Uterus (tissue), 4 donors: ENCODE results near the gene MBTD1. TPM values are rescaled to one million over a fixed set of nuclear protein-coding genes. Genes with fewer than 3 reads are reported as not detected.

ENCODE experiments used
- DNase-seq, 2 donors: peaks; one replicate each; pipeline ENCODE4 v3.0.0-alpha.2; 2019 to 2020
- H3K27ac ChIP-seq, 2 donors: fragments of 200-600 bp; sonication (generic); 1 replicate in 1 of 2; 2 replicates in 1 of 2; pipeline ENCODE4 v1.5.1; 2016 to 2018
- H3K27me3 ChIP-seq, 2 donors: fragments of 200-600 bp; sonication (generic); one replicate each; pipeline ENCODE4 v1.5.1; 2018 to 2019; ENCODE audit warnings: control low read depth in 1 of 2
- H3K36me3 ChIP-seq, 2 donors: fragments of 200-600 bp; sonication (generic); one replicate each; pipeline ENCODE4 v1.5.1; 2019; ENCODE audit warnings: control low read depth in 1 of 2
- H3K4me1 ChIP-seq, 2 donors: fragments of 200-600 bp; sonication (generic); one replicate each; pipeline ENCODE4 v1.5.1; 2018 to 2019; ENCODE audit warnings: control low read depth in 1 of 2
- H3K4me3 ChIP-seq, 2 donors: fragments of 200-600 bp; sonication (generic); 1 replicate in 1 of 2; 2 replicates in 1 of 2; pipeline ENCODE4 v1.5.1; 2018 to 2019; ENCODE audit warnings: mild to moderate bottlenecking in 1 of 2
- H3K9me3 ChIP-seq, 2 donors: fragments of 200-600 bp; sonication (generic); one replicate each; pipeline ENCODE4 v1.5.1; 2019; ENCODE audit warnings: control low read depth in 1 of 2
- POLR2A ChIP-seq, 2 donors: fragments of 450-650 bp; IDR thresholded peaks; one replicate each; pipeline ENCODE4 v1.6.1; 2016; ENCODE audit warnings: antibody characterized with exemption in 2 of 2, mild to moderate bottlenecking in 1 of 2, moderate library complexity in 1 of 2
- intact Hi-C: fragments of 100-400 bp; cut with DNase I; formaldehyde crosslinking; loops from one replicate; pipeline ENCODE4 v1.15.1; 2023; ENCODE audit warnings: low total_unique reads
- total RNA-seq, 4 donors: library from RNA; depleted of rRNA in 3 of 4; stranded (reverse); fragments of >200 nt in 3 of 4; gene quantifications; one replicate each; pipeline versions ENCODE4 v1.1.0 to v1.2.4, GENCODE V29; 2014 to 2023
- TF ChIP-seq, protein P1 (sequence below), 4 experiments: fragments of 200-600 bp in 2 of 4; fragments of 450-650 bp in 2 of 4; sonication (generic) in 2 of 4; IDR thresholded peaks; one replicate each; pipeline ENCODE4 v1.5.1; 2016 to 2019; ENCODE audit warnings: antibody characterized with exemption in 4 of 4, mild to moderate bottlenecking in 2 of 4, moderate library complexity in 1 of 4
- donor health status: DM: yes; HTN: yes; CAD: no.

The MBTD1 gene
- total RNA-seq, 4 donors from 2014 or later = 13.6 to 60.9 (median 30.5) TPM

DNA sequence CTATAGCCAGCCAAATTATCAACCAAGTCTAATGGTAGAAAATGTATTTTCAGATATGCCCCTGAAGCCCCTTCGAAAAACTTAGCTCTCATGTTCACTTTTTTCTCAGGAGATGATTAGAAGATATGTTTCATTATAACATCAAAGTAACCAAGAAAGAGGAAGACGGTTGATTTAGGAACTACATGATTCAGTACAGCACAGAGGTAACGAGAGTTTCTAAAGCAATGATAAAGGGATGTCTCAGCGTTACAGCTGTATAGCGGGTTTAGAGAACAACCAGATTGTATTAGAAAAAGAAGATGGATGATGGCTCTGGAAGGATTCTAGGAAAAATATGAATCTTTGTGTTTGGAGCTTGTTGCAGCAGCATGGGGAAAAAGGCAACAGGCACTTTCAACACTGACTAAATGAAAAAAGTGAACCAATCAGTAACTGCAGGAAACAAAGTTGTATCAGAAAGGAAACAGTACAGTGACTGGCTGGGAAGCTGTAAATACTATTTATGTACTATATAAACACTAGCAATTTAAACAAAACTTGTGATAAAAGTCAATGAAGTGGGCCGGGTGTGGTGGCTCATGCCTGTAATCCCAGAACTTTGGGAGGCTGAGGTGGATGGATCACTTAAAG lies 21.5 kb downstream of the MBTD1 start:
- H3K36me3 ChIP-seq = no peaks in the 10 kb centered on the region
- intact Hi-C loops = no loop called here
- H3K27me3 ChIP-seq = no peaks in the 10 kb centered on the region
- no peak for DNase-seq
- H3K4me3 ChIP-seq = no peak overlapping the region
- H3K27ac ChIP-seq = no peak overlapping the region
- H3K4me1 ChIP-seq = no peaks in the 10 kb centered on the region
- TF ChIP-seq, protein P1, sequence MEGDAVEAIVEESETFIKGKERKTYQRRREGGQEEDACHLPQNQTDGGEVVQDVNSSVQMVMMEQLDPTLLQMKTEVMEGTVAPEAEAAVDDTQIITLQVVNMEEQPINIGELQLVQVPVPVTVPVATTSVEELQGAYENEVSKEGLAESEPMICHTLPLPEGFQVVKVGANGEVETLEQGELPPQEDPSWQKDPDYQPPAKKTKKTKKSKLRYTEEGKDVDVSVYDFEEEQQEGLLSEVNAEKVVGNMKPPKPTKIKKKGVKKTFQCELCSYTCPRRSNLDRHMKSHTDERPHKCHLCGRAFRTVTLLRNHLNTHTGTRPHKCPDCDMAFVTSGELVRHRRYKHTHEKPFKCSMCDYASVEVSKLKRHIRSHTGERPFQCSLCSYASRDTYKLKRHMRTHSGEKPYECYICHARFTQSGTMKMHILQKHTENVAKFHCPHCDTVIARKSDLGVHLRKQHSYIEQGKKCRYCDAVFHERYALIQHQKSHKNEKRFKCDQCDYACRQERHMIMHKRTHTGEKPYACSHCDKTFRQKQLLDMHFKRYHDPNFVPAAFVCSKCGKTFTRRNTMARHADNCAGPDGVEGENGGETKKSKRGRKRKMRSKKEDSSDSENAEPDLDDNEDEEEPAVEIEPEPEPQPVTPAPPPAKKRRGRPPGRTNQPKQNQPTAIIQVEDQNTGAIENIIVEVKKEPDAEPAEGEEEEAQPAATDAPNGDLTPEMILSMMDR (IDR thresholded peaks at IDR 0.05) = no peak
- no peak for TF ChIP-seq POLR2A (IDR thresholded peaks at IDR 0.05)
- no peaks in the 10 kb centered on the region for H3K9me3 ChIP-seq

DNA sequence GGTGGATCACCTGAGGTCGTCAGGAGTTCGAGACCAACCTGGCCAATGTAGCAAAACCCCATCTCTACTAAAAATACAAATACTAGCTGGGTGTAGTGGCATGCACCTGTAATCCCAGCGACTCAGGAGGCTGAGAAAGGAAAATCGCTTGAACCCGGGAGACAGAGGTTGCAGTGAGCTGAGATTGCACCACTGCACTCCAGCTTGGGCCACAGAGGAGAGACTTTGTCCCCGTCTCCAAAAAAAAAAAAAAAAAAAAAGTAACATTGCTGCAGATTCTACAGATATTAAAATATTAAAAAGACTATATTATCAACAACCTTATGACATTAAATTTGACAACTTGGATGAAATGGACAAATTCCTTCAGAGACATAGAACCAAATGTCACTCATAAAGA lies 25.7 kb downstream of the MBTD1 start:
- intact Hi-C loops = no loop called here
- Histone ChIP-seq H3K4me3 (no peak overlapping the region), H3K36me3 (no peaks in the 10 kb centered on the region), H3K27ac (no peak overlapping the region), H3K4me1 (no peaks in the 10 kb centered on the region), H3K9me3 (no peaks in the 10 kb centered on the region), H3K27me3 (no peaks in the 10 kb centered on the region)
- DNase-seq = no peak
- no peak for TF ChIP-seq POLR2A (IDR thresholded peaks at IDR 0.05)
- TF ChIP-seq, protein P1 (IDR thresholded peaks at IDR 0.05) = no peak

- TF ChIP-seq POLR2A (IDR thresholded peaks at IDR 0.05) = no peak
- TF ChIP-seq, protein P1 (IDR thresholded peaks at IDR 0.05) = no peak
- Histone ChIP-seq H3K27me3 (no peaks in the 10 kb centered on the region), H3K36me3 (no peaks in the 10 kb centered on the region), H3K4me3 (no peak overlapping the region), H3K9me3 (no peaks in the 10 kb centered on the region), H3K4me1 (no peaks in the 10 kb centered on the region), H3K27ac (no peak overlapping the region)
- intact Hi-C loops = no loop called here
- DNase-seq = no peak
Observed at GRCh38 chr17:51231999-51232398, 27.9 kb downstream of the MBTD1 start.

DNA sequence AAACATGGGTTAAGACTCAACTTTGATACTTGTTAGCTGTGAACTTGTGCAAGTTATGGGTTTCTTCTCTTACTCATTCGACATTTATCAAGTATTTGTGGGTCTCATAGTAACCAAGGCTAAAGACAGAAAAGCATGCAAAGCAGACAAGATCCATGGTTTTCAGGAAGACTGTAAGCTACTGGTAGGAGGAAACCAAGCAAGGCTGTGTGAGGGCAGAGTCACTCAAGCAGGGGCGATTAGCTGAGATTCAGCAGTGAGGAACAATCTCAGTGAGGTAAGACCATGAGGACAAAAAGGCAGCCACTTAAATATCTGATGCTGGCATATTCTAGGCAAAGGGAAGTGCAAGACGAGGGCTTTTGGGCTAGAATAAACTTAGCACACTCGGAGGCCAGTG lies 29.5 kb downstream of the MBTD1 start:
- Histone ChIP-seq H3K4me1 (no peaks in the 10 kb centered on the region), H3K36me3 (no peaks in the 10 kb centered on the region), H3K27ac (no peak overlapping the region), H3K27me3 (no peaks in the 10 kb centered on the region), H3K9me3 (no peaks in the 10 kb centered on the region), H3K4me3 (no peak overlapping the region)
- no peak for TF ChIP-seq POLR2A (IDR thresholded peaks at IDR 0.05)
- TF ChIP-seq, protein P1 (IDR thresholded peaks at IDR 0.05) = no peak
- DNase-seq = no peak
- intact Hi-C loops = no loop called here

GRCh38 chr17:51229889-51230288 lies 30.0 kb downstream of the MBTD1 start:
- Histone ChIP-seq H3K27ac (no peak overlapping the region), H3K9me3 (no peaks in the 10 kb centered on the region), H3K36me3 (no peaks in the 10 kb centered on the region), H3K4me3 (no peak overlapping the region), H3K27me3 (no peaks in the 10 kb centered on the region), H3K4me1 (no peaks in the 10 kb centered on the region)
- no peak for DNase-seq
- intact Hi-C loops = no loop called here
- TF ChIP-seq POLR2A (IDR thresholded peaks at IDR 0.05) = no peak
- TF ChIP-seq, protein P1 (IDR thresholded peaks at IDR 0.05) = no peak
